IMR-90 (cell line): ENCODE measurements around the gene SLC44A1. TPM values are rescaled to one million over a fixed set of nuclear protein-coding genes. Genes with fewer than 3 reads are reported as not detected.
A peak's percentile ranks its signal among the peaks of the same experiment; 100 is the strongest.

Experiments used
- ATAC-seq: fragments of 200-7000 bp; cut with Tn5 transposase; 2 replicates; pipeline ENCODE4 v1.9.1; 2020; ENCODE audit warnings: low read depth, mild to moderate bottlenecking, moderate library complexity
- BruUV-seq: library from RNA; stranded (reverse); fragments of 400-500 nt; replicated peaks from 2 replicates; lab custom pipeline; 2021; lab: Mats Ljungman, UMichigan
- CTCF ChIA-PET: fragments of 300-600 bp; formaldehyde crosslinking; extraction: SDS; loops from one replicate; lab custom pipeline; 2021; ENCODE audit warnings: antibody characterized with exemption; lab: Yijun Ruan, JAX
- POLR2A ChIA-PET: fragments of 300-600 bp; sonication (Branson Sonifier 250); formaldehyde crosslinking; loops from one replicate; lab custom pipeline; 2022; ENCODE audit warnings: antibody characterized with exemption; ENCODE audit not compliant: unreplicated experiment; lab: Charles Lee
- DNase-seq: peaks from one replicate; pipeline ENCODE4 v3.0.0; 2013
- H2AFZ ChIP-seq: replicated peaks from 2 replicates; pipeline ENCODE3; 2013; ENCODE audit warnings: low read length, mild to moderate bottlenecking; ENCODE audit not compliant: poor library complexity
- H2AK5ac ChIP-seq: 2 replicates; pipeline ENCODE4 v1.6.1; 2013; ENCODE audit warnings: low read depth, low read length, inconsistent platforms
- H2AK9ac ChIP-seq: replicated peaks from 2 replicates; pipeline ENCODE3; 2013; ENCODE audit warnings: mild to moderate bottlenecking, low read depth, low read length, moderate library complexity; ENCODE audit not compliant: poor library complexity
- H2BK120ac ChIP-seq: 2 replicates; pipeline ENCODE4 v1.6.1; 2013; ENCODE audit warnings: low read depth, low read length, inconsistent platforms
- H2BK15ac ChIP-seq: 3 replicates; pipeline ENCODE4 v1.6.1; 2013; ENCODE audit warnings: low read depth, low read length, inconsistent platforms
- H2BK20ac ChIP-seq: 2 replicates; pipeline ENCODE4 v1.6.1; 2013; ENCODE audit warnings: low read depth, mild to moderate bottlenecking, inconsistent platforms, low read length, moderate library complexity
- H2BK5ac ChIP-seq: 2 replicates; pipeline ENCODE4 v1.6.1; 2013; ENCODE audit warnings: mild to moderate bottlenecking, low read depth, low read length, inconsistent platforms; ENCODE audit not compliant: poor library complexity, severe bottlenecking
- H3K14ac ChIP-seq: replicated peaks from 2 replicates; pipeline ENCODE4 v1.6.1; 2013; ENCODE audit warnings: low read depth, low read length, inconsistent platforms
- H3K18ac ChIP-seq: 2 replicates; pipeline ENCODE4 v1.6.1; 2013; ENCODE audit warnings: low read depth, low read length, control low read depth
- H3K23ac ChIP-seq: 2 replicates; pipeline ENCODE4 v1.6.1; 2013; ENCODE audit warnings: low read depth, low read length, inconsistent platforms
- H3K27ac ChIP-seq: 2 replicates; pipeline ENCODE4 v1.5.1; 2013; ENCODE audit warnings: mild to moderate bottlenecking, control low read depth, low read length; ENCODE audit not compliant: insufficient read depth
- H3K27me3 ChIP-seq: 2 replicates; pipeline ENCODE4 v1.6.1; 2013; ENCODE audit warnings: low read length; ENCODE audit not compliant: control insufficient read depth, insufficient read depth
- H3K36me3 ChIP-seq: 2 replicates; pipeline ENCODE4 v1.6.1; 2013; ENCODE audit warnings: low read length, mixed read lengths; ENCODE audit not compliant: control insufficient read depth, insufficient read depth
- H3K4ac ChIP-seq: 2 replicates; pipeline ENCODE4 v1.6.1; 2013; ENCODE audit warnings: low read depth, low read length, inconsistent platforms
- H3K4me1 ChIP-seq: 2 replicates; pipeline ENCODE4 v1.6.1; 2013; ENCODE audit warnings: low read length, mixed read lengths; ENCODE audit not compliant: control insufficient read depth, insufficient read depth
- H3K4me2 ChIP-seq: 2 replicates; pipeline ENCODE4 v1.6.1; 2013; ENCODE audit warnings: low read depth, mild to moderate bottlenecking, control low read depth, low read length, moderate library complexity
- H3K4me3 ChIP-seq: 2 replicates; pipeline ENCODE4 v1.5.1; 2013; ENCODE audit warnings: low read depth, mild to moderate bottlenecking, control low read depth, low read length, moderate library complexity; ENCODE audit not compliant: insufficient read depth
- H3K56ac ChIP-seq: 2 replicates; pipeline ENCODE4 v1.6.1; 2013; ENCODE audit warnings: low read length, inconsistent platforms; ENCODE audit not compliant: insufficient read depth; ENCODE audit errors: extremely low read depth
- H3K79me1 ChIP-seq, 2 experiments: 2 replicates each; pipeline ENCODE4 v1.6.1; 2013; ENCODE audit warnings: low read length in 2 of 2, inconsistent platforms in 1 of 2, low read depth in 1 of 2
- H3K9ac ChIP-seq: 2 replicates; pipeline ENCODE4 v1.6.1; 2013; ENCODE audit warnings: low read depth, low read length, control low read depth
- H3K9me1 ChIP-seq: 2 replicates; pipeline ENCODE4 v1.6.1; 2013; ENCODE audit warnings: low read length, inconsistent platforms; ENCODE audit not compliant: insufficient read depth
- H3K9me3 ChIP-seq: 2 replicates; pipeline ENCODE4 v1.6.1; 2013; ENCODE audit warnings: low read length; ENCODE audit not compliant: control insufficient read depth, insufficient read depth
- H4K20me1 ChIP-seq: 2 replicates; pipeline ENCODE4 v1.6.1; 2013; ENCODE audit warnings: low read length, inconsistent platforms; ENCODE audit not compliant: insufficient read depth
- H4K5ac ChIP-seq: 2 replicates; pipeline ENCODE4 v1.6.1; 2013; ENCODE audit warnings: mild to moderate bottlenecking, low read depth, low read length, control low read depth
- H4K8ac ChIP-seq, 2 experiments: 2 replicates each; pipeline ENCODE4 v1.6.1; 2013; ENCODE audit warnings: low read depth in 2 of 2, low read length in 2 of 2, control low read depth in 1 of 2, inconsistent platforms in 1 of 2
- H4K91ac ChIP-seq: 2 replicates; pipeline ENCODE4 v1.6.1; 2013; ENCODE audit warnings: low read depth, low read length, inconsistent platforms; ENCODE audit not compliant: insufficient read depth
- MXI1 ChIP-seq: IDR thresholded peaks from 2 replicates; pipeline ENCODE4 v1.6.1; 2012; ENCODE audit warnings: low read depth, mild to moderate bottlenecking, low read length, moderate library complexity, borderline replicate concordance
- WGBS, 2 experiments: methylation state at CpG; one replicate each; pipeline versions ENCODE4 v1.1.5 to v1.1.7; 2013; ENCODE audit warnings: missing lambda C conversion rate in 2 of 2; ENCODE audit not compliant: insufficient read length in 1 of 2; ENCODE audit errors: extremely low coverage in 2 of 2; 5-methylcytosine and 5-hydroxymethylcytosine counted together
- dilution Hi-C: fragments of 300-500 bp; cut with HindIII; formaldehyde crosslinking; loops from one replicate; pipeline ENCODE4 v1.14.3; 2018; ENCODE audit warnings: low sequenced_read_pairs; ENCODE audit not compliant: unreplicated experiment
- in situ Hi-C: fragments of 300-500 bp; cut with MboI; formaldehyde crosslinking; loops from 3 replicates; pipeline ENCODE4 v1.14.3; 2019; ENCODE audit warnings: low sequenced_read_pairs, inconsistent platforms, mixed read lengths
- intact Hi-C: fragments of 100-400 bp; cut with micrococcal nuclease; formaldehyde crosslinking; loops from 2 replicates; pipeline ENCODE4 v1.10.0; 2022
- polyA plus RNA-seq, 3 experiments: library from polyadenylated mRNA; depleted of rRNA; stranded (reverse); fragments of >200 nt; gene quantifications; 2 replicates each; pipeline ENCODE4 v1.2.3, GENCODE V29; 2012; ENCODE audit warnings: low replicate concordance in 1 of 3
- total RNA-seq: library from RNA; depleted of rRNA; stranded (reverse); fragments of >200 nt; gene quantifications from 2 replicates; pipeline ENCODE4 v1.2.3, GENCODE V29; 2012
- TF ChIP-seq, protein P1 (sequence below): conservative IDR thresholded peaks from 2 replicates; pipeline ENCODE4 v1.5.1; 2012; ENCODE audit warnings: mild to moderate bottlenecking, low read depth, low read length, improper control_type of control experiment

Gene SLC44A1
- total and polyA plus RNA-seq, 2 of the 4 experiments (the other 2 are of a cell fraction) = 5.2 to 21.7 TPM

GRCh38 chr9:105311306-105311705, 66.9 kb downstream of the SLC44A1 start:
- WGBS, 2 experiments = no CpG with 5 or more reads among the region's 2 CpGs
- ChIA-PET CTCF (no interaction called here), POLR2A (no interaction called here)
- no peak overlapping the region for H3K18ac ChIP-seq
- H2BK20ac ChIP-seq = no peak overlapping the region
- no peaks in the 10 kb centered on the region; the same call in 1 of the 2 replicates for H3K36me3 ChIP-seq
- no peak overlapping the region for H2BK15ac ChIP-seq
- H3K14ac ChIP-seq = no peak overlapping the region
- ATAC-seq (peak; percentile 45; the same call in 1 of the 2 replicates), DNase-seq (peak; percentile 50)
- TF ChIP-seq, protein P1, sequence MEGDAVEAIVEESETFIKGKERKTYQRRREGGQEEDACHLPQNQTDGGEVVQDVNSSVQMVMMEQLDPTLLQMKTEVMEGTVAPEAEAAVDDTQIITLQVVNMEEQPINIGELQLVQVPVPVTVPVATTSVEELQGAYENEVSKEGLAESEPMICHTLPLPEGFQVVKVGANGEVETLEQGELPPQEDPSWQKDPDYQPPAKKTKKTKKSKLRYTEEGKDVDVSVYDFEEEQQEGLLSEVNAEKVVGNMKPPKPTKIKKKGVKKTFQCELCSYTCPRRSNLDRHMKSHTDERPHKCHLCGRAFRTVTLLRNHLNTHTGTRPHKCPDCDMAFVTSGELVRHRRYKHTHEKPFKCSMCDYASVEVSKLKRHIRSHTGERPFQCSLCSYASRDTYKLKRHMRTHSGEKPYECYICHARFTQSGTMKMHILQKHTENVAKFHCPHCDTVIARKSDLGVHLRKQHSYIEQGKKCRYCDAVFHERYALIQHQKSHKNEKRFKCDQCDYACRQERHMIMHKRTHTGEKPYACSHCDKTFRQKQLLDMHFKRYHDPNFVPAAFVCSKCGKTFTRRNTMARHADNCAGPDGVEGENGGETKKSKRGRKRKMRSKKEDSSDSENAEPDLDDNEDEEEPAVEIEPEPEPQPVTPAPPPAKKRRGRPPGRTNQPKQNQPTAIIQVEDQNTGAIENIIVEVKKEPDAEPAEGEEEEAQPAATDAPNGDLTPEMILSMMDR = no peak
- TF ChIP-seq MXI1 = no peak
- no peak overlapping the region for H2AK9ac ChIP-seq
- dilution Hi-C loops (no loop called here), in situ Hi-C loops (no loop called here), intact Hi-C loops (no loop called here)
- H3K23ac ChIP-seq = no peak overlapping the region
- no peaks in the 10 kb centered on the region for H4K20me1 ChIP-seq
- H4K5ac ChIP-seq = no peak overlapping the region
- no peak overlapping the region for H4K8ac ChIP-seq
- no peak overlapping the region for H4K91ac ChIP-seq
- no peak overlapping the region for H2BK120ac ChIP-seq
- H3K4me3 ChIP-seq = no peak overlapping the region
- H3K56ac ChIP-seq = no peak overlapping the region
- H3K9me3 ChIP-seq = no peaks in the 10 kb centered on the region
- H3K4me1 ChIP-seq = peaks cover 4% of the 10 kb centered on the region
- H3K9ac ChIP-seq = no peak overlapping the region
- BruUV-seq = no TSS peak
- H3K27ac ChIP-seq = no peak overlapping the region
- H2AK5ac ChIP-seq = no peak overlapping the region
- peaks cover 0 to 4% of the 10 kb centered on the region in 2 experiments; a peak in 1 of 4 replicates for H3K79me1 ChIP-seq
- no peak overlapping the region for H2AFZ ChIP-seq
- no peak overlapping the region for H3K4me2 ChIP-seq
- no peak overlapping the region for H2BK5ac ChIP-seq
- peaks cover 3% of the 10 kb centered on the region; the same call in 1 of the 2 replicates for H3K9me1 ChIP-seq
- H3K4ac ChIP-seq = no peak overlapping the region
- H3K27me3 ChIP-seq = no peaks in the 10 kb centered on the region
